Activated T-helper 9 cell treated with anti-CD3 and anti-CD28 coated beads, Interleukin-2, amount 50 U/mL, for 16 hours (primary cell): ENCODE measurements around the gene STRC.
"Not testable (repeated sequence)": the region's sequence is repeated elsewhere in the genome, so short reads cannot be mapped to it uniquely, and the experiment has no call there.

Source experiments
- DNase-seq: peaks from one replicate; pipeline ENCODE4 v3.0.0-alpha.2; 2020; ENCODE audit warnings: low read depth

STRC gene

DNA sequence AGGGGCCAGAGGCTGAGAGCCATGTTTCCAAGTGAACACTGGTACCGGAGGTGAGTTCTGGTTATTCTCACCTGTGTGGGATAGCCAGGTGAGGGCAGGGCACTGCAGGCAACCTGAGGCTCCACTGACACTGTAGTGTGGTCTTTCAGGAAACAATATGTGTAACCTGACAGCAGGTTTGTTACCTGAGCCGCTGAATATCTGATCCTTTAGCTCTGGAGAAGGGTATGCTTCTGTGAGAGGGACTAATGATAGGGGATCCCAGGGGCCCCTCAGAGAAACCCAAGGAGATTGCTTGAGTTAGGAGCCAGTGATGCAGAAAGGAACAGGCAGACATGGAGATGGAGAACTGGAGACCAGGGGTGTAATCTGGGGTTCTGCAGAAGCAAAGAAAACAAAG lies at the start of gene STRC:
STRC (minus strand) TSS at position 101 of the 400 bp plus-strand sequence; CDS start at position 23, 78 bp downstream.
- not testable (repeated sequence) for DNase-seq

DNA sequence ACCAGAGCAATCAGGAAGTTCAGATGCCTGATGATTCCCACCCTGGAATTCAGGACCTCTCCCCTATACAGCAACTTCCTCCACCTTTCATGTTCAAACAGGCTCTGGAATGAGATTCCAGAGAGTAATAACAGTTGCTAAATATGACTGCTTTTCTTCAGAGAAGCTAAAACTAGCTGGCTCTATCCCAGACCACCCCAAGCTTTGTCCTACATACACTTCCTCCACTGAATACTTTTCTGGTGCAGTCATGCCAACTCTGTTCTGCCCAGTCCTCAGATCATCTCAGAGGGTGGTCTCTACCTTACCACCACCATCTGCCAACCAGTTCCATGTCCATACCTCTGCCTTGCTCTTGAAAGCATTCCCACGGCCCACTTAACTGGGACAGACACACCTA lies 47.6 kb upstream of the STRC start:
- not testable (repeated sequence) for DNase-seq

DNA sequence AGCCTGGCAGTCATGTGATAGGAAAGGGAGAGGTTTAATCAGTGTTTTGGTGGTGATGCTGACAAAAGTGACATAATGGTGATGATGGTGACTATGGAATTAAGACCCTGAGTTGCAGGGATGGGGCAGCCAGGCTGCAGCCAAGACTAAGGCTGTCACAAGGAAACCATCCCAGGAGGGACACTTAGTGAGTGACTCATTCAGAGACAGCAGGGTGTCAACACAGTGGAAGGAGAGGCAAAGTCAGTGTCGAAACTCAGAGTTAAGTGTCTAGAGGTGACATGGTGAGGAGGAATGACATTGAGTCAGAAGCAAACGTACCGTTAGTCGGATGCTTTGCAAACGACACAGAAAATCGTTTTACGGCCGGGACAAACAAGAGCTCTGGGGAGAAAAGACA lies 44.7 kb upstream of the STRC start:
- DNase-seq: not testable (repeated sequence)

DNA sequence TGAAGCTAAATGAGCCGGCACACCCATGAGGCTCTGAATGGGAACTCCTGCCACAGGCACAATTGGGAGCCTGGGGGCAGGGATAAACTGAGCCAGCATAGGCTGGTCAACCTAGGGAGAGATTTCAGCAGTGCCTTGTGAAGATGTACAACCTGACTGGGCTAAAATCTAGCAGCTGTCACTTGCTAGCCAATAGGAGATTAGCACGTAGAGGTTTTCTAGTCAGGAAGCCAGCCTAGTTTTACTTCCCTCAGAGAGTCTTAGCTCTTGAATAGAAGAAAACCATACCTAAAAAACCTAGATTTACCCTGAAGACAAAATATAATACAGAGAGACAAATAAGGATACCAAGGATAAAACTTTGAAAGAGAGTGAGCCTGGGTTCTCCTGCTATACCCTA lies 43.7 kb upstream of the STRC start:
- DNase-seq: not testable (repeated sequence)

DNA sequence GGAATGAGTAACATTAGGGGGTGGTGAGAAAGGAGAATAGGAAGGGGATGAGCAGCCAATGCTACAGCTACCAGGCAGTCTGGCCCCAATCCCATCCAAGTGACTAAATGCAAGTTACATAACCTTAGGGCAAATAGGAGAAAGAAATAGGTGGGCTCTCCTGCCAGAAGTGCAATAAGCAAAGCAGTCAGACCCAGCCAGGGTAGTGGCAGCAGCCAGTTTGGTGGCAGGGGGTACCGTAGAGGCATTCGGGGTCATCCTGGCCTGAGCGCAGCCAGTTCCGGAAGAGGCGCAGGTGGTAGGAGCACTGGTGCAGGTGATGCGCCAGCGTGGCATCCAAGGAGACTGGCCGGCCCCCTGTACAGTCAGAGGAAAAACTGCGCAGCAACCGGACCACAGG lies 41.1 kb upstream of the STRC start:
- not testable (repeated sequence) for DNase-seq

- not testable (repeated sequence) for DNase-seq
Observed at GRCh38 chr15:43649430-43649926, 30.9 kb upstream of the STRC start.

- no peak for DNase-seq
Observed at GRCh38 chr15:43648649-43649429, 30.2 kb upstream of the STRC start, which contains the start of gene CATSPER2. Gene CATSPER2, minus strand, starts transcription at chr15:43648844. Its CDS starts 783 bp downstream, at chr15:43648061.

- DNase-seq: not testable (repeated sequence)
Observed at GRCh38 chr15:43638464-43639204, 20.0 kb upstream of the STRC start.

DNA sequence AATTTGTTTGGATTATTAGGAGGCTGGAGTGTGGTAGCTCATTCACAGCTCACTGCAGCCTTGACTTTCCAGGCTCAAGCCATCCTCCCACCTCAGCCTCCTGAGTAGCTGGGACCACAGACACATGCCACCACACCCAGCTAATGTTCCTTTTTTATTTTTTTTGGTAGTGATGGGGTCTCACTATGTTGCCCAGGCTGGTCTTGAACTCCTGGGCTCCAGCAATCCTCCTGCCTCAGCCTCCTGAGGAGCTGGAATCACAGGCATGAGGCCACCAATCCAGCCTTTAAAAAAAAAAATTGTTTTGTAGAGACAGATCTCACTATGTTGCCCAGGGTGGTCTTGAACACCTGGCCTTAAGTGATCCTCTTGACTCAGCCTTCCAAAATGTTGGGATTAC lies 8.3 kb upstream of the STRC start:
- not testable (repeated sequence) for DNase-seq

DNA sequence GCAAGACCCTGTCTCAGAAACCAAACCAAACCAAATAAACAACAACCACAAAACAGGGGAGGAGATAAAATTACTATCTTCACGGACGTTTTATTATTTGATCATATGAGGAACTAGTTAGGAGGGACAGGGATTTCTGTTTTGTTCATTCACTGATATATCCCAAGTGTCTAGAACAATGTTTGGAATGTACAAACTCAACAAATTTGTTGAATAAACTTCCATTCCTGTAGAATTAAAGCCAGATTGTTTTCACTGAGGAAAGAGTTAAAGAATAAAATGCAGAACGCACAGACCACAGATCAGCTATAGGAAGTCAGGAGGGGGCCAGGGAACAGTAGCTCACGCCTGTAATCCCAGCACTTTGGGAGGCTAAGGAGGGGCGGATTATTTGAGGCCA lies 6.5 kb upstream of the STRC start:
- DNase-seq: no peak

GRCh38 chr15:43622068-43622799 lies 3.6 kb upstream of the STRC start:
- DNase-seq: not testable (repeated sequence)

- not testable (repeated sequence) for DNase-seq
Observed at GRCh38 chr15:43617750-43618149, 850 bp downstream of the STRC start.

- DNase-seq: not testable (repeated sequence)
Observed at GRCh38 chr15:43602233-43602632, 16.4 kb downstream of the STRC start.

DNA sequence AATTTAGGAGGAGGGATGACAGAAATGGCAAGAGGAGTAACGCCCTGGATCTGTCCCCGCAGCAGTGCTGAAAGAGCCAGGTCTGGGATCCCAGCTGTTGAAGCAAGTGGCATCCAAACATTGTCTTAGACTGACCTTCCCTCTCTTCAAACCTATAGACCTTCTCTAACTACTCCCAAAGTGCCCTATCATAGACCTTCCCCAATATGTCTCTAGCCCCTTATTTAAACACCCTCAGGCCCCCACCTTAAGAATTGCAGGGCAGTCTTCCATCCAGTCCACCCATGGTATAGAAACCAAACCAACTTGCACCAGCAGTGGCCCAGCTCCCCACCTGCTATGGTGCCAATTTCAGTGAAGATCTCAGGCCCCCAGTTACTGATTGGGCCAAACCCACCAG lies 18.4 kb downstream of the STRC start:
- DNase-seq: not testable (repeated sequence)

GRCh38 chr15:43599131-43599530 lies 19.5 kb downstream of the STRC start:
- DNase-seq: not testable (repeated sequence)

GRCh38 chr15:43593328-43594190 lies 25.0 kb downstream of the STRC start, which contains the start of gene CKMT1B:
Gene CKMT1B, plus strand, starts transcription at chr15:43594027. Its CDS starts 192 bp downstream, at chr15:43594219.
- DNase-seq: not testable (repeated sequence)

- DNase-seq: not testable (repeated sequence)
Observed at GRCh38 chr15:43592841-43593240, 25.8 kb downstream of the STRC start.

- DNase-seq: not testable (repeated sequence)
Observed at GRCh38 chr15:43589778-43590466, 28.7 kb downstream of the STRC start, which contains the start of gene PPIP5K1. Gene PPIP5K1, minus strand, starts transcription at chr15:43590208. Its CDS starts 5,704 bp downstream, at chr15:43584504.

- DNase-seq: not testable (repeated sequence)
Observed at GRCh38 chr15:43574607-43575006, 44.0 kb downstream of the STRC start.

- not testable (repeated sequence) for DNase-seq
Observed at GRCh38 chr15:43566615-43567014, 52.0 kb downstream of the STRC start.
